Left hindlimb (tissue), 1 donor: Measurements from ENCODE around the gene FAM3D.
"Not testable (repeated sequence)": the region's sequence is repeated elsewhere in the genome, so short reads cannot be mapped to it uniquely, and the experiment has no call there.

Experiments
- DNase-seq: peaks from one replicate; pipeline ENCODE4 v3.0.0-alpha.2; 2018

The FAM3D gene

GRCh38 chr3:58683001-58683458 is 16.5 kb upstream of the FAM3D start:
- peak; percentile 55 for DNase-seq

GRCh38 chr3:58681863-58682262 is 15.3 kb upstream of the FAM3D start:
- DNase-seq = no peak

- no peak for DNase-seq
Measured at GRCh38 chr3:58680879-58681525, 14.4 kb upstream of the FAM3D start.

- no peak for DNase-seq
Measured at GRCh38 chr3:58679974-58680666, 13.5 kb upstream of the FAM3D start.

GRCh38 chr3:58679446-58679845 is 12.9 kb upstream of the FAM3D start:
- DNase-seq = no peak

GRCh38 chr3:58678177-58678970 is 11.8 kb upstream of the FAM3D start:
- not testable (repeated sequence) for DNase-seq

- DNase-seq = no peak
Measured at GRCh38 chr3:58672880-58673279, 6.3 kb upstream of the FAM3D start.

DNA sequence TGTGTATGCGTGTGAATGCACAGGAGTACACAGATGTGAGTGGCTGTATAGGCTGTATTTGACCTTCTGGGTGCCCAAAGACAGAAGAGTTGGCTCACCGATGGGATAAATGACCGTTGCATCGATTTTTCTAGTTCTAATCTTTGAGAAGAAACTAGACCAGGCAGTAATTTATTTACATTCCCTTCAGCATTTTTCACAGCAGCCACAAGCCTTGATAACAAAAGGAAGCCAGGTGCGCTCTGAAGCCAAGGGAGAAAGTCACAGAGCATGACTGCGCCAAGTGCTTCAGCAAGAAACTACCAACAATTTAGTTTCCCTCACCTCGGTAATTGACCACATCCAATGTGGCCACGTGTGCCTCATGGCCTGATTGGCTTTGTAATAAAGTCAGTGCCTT is 5.9 kb upstream of the FAM3D start:
- DNase-seq = no peak

DNA sequence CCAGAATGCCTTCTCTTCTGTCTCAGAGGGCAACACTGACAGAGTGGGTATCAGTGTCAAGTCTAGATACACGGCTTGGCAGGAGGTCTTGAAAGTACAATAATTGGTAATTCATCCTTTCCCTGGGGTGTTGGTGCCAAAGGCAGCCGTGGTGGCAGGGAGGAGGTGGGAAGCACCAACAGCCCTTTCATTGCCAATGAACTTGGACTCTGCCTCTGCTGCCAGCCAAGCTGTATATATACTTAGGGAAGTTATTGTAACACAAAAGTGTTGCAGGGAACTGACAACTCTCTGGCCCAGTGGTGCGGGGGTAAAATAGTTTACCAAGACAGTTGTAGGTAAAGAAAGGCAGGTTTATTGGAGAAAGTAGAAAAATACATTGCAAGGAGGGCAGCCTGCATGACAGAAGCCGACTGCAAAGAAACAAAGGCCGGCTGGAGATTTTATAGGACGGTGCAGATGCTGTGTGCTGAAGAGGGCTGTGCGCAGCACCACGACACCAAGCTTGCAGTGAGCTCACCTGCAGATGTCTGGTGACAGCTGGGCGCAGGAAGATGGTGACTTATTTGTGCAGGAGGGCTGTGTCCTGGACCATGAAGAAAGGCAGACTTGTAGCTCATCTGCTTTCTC is 4.0 kb upstream of the FAM3D start:
- DNase-seq = no peak

DNA sequence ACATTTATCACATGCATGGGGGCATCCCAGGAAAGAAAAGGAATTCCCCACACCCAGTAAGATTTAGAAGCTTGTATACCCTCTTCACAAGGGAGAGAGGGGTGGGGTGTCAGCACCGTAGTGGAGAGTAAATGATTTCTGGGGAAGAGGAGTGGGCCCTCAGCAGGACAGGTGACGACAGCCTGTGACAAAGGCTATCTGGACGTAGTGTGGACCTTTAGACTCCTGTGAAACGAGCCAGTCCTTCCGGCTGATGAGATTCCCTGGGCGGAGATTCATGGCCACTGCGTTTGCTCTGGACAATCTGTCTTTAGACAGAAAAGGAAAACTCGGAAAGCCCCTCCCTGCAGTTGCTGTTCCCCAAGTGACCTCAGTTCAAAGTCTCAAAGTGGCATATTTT is 1.7 kb upstream of the FAM3D start:
- DNase-seq = no peak

DNA sequence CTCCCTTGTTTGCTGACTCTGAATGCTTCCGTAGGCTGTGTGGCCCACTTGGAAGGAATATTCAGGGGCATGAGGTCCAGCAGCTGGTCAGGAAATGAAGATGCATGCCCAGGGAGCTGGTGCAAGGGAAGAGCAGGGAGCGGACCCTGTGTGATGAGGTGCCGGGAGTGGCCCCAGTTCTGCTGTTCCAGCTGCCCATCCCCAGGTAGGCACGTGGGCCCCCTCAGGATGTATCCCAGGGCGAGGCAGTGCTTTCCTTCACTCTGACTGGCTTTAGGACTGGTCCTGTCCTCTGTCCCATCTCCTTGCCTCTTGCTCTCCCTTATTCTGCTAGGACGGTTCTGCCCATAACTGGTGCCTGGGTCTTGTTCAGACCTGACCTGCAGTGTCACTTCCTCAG is 1.1 kb upstream of the FAM3D start:
- no peak for DNase-seq

DNA sequence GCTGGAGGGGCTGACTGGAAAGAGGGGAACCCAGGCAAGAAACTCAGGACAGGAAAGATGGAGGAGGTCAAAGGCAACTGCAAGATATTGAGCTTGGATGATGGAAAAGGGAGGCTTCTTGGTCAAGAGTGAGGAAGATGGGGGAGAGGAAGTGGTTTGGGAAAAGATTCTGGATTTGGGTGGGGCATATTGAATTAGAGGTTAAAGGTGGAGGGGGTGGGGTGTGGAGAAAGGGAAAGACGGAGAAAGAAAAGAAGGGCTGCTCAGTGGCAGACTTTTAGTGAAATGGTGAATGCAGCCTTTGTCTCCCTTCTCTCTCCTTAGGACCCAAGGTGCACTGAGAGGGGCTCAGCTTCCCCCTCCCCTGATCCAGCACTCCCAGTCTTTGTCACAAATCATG is 655 bp upstream of the FAM3D start:
- DNase-seq = no peak

- DNase-seq = no peak
Measured at GRCh38 chr3:58665405-58665804, 1.2 kb downstream of the FAM3D start.

DNA sequence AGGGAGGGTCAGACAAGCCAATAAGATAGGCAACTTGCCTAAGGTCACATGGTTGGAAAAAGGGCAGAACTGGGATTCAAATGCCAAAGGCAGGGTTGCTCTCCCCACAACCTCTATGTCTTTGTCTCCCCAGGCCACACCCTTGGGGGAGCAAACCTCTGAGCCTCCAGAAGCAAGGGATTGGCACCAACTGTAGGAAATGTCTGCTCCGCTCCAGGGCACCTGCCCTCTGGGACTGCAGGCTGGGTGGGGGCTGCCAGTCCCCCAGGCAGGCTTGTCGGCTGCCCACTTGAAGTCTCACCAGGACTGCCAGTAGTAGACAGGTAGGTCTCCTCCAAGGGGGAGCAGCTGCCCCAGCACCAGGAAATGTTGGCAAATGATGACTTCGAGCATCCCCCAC is 2.0 kb downstream of the FAM3D start:
- DNase-seq = no peak

- DNase-seq = no peak
Measured at GRCh38 chr3:58661836-58662420, 4.6 kb downstream of the FAM3D start.

- DNase-seq = no peak
Measured at GRCh38 chr3:58660998-58661397, 5.6 kb downstream of the FAM3D start.

DNA sequence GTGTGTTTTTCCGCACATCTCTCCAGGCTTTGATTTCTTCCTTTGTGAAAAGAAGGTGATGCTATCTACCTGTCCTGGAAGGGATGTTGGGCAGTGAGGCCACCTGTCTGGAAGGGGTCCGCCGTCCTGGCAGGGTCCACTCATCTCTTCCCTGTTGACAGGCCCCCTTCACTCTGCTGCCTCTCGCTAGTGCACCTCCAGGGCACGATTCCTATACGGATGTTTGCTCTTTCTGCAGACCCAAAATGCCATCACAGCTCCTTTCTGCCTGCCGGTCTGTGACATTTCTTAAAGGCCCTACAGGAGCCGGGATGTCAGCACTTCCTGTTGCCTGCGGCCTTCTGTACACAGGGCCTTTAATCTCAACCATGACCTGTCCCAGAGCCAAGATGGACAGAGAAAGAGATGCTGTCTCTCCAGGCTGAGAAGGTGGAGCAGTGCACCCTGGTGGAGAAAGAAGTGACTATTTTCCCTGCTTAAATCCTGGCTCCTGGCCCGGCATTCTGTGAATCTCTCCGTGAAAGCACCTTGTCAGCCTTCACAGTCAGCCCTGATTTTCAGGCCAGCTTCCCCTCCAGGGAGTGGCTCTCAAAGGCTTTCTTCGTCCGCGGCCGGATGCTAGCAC is 7.4 kb downstream of the FAM3D start:
- no peak for DNase-seq

- no peak for DNase-seq
Measured at GRCh38 chr3:58658508-58658907, 8.1 kb downstream of the FAM3D start.

DNA sequence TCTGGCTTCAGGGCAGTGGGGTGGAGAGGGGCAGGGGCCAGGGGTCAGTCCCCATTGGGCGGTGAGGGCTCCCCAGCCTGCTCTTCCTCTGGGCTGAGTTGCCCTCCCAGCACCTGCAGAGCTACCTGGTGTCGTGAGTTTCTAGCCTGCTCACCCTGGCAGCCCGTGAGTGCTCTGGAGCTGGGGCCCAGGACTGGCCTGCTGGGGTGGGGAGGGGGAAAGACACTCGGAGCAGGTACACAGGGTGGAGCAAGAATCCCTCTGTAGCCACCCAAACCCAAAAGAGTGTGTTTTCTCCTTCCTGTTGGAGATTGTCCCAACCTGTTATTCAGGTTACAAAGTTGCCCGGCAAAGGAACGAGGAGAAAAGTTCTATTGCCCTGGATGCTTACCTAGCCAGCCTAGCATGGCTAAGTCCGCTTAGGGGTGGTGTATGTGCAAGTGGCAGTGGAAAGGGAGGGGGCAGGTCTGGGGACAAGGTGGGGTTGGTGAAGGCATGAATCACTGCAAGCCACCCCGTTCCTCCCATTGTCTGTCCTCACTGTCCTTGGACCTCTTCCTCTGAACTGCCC is 8.9 kb downstream of the FAM3D start:
- no peak for DNase-seq

DNA sequence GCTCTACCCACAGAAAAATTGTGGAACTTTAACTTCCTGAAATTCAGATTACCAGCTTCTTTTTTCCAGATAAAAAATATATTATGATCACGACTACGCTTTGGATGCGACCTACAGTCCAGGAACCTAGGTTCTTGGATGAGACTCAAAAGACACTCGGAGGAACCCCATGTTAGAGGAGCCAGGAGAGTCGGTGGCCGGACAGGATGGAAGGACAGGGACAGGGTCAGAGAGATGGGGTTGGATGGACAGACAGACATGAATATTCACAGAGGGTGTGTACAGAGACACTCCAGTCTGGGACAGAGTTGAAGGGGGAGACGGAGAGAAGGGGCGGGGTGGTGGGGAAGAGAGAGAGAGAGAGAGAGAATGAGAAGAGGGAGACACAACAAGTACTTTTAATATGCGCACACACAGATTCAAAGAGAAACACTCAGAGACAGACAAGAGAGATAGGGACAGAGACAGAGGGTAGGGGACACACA is 9.5 kb downstream of the FAM3D start:
- no peak for DNase-seq

GRCh38 chr3:58656631-58657030 is 9.9 kb downstream of the FAM3D start:
- no peak for DNase-seq

- no peak for DNase-seq
Measured at GRCh38 chr3:58654466-58654865, 12.1 kb downstream of the FAM3D start.
